IPS-11a (cell line): ENCODE measurements around the gene GLI3.

ENCODE experiments used
- H3K4me3 ChIP-seq: one replicate; pipeline ENCODE4 v1.5.1; 2013; ENCODE audit warnings: low read depth, low read length, control low read depth

The GLI3 gene

GRCh38 chr7:41940760-41941343 lies 296.2 kb downstream of the GLI3 start:
- no peak overlapping the region for H3K4me3 ChIP-seq

DNA sequence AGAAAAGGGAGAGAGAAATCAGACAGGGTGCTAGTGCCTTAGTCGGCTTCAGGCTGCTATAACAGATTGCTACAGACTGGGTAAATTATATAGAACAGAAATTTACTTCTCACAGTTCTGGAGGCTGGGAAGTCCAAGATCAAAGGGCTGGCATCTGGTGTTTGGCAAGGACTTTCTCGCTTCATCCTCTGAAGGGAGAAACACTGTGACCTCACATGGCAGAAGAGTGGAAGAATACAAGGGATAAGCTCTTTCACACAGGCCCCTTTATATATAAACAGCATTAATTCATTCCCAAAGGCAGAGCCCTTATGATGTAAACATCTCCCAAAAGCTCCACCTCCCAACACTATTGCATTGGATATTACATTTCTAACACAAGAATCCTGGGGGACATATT lies 298.6 kb downstream of the GLI3 start:
- no peak overlapping the region for H3K4me3 ChIP-seq

- H3K4me3 ChIP-seq = no peak overlapping the region
Measured at GRCh38 chr7:41933427-41933826, 303.6 kb downstream of the GLI3 start.

GRCh38 chr7:41931263-41931646 lies 305.8 kb downstream of the GLI3 start:
- no peak overlapping the region for H3K4me3 ChIP-seq

DNA sequence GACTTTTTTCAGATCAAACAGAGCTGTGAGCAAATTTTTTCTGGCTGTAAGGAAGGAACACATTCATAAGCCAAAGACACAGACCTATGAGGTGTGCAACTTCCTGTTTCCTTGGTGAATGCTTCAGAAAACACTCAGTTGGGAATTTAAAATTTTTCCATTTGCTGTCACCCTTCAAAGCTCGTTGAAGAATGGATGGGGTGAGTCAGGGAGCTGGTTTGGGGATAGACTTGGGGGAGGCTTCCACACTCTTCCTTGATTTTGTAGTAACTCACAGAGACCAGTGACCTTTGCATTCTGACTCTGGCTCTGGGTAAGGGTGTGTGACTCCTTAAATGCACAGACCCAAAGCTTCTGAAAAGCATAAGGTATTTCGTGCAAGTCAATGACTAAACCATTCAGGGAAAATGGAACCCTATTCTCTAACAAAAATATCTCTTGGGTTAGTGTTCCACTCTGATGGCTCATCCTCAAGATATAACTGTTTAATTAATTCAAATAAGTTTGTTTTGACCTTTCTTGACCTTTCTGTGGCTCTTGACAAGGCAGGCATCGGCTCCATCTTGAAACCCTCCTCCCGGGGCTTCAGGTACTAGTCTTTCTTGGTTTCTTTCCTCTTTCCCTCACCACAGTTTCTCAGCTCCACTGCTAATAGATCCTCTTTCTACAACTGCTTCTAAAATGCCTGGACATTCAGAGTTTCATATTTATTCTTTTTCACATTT lies 306.3 kb downstream of the GLI3 start:
- no peak overlapping the region for H3K4me3 ChIP-seq

- no peak overlapping the region for H3K4me3 ChIP-seq
Measured at GRCh38 chr7:41928781-41929180, 308.2 kb downstream of the GLI3 start.

DNA sequence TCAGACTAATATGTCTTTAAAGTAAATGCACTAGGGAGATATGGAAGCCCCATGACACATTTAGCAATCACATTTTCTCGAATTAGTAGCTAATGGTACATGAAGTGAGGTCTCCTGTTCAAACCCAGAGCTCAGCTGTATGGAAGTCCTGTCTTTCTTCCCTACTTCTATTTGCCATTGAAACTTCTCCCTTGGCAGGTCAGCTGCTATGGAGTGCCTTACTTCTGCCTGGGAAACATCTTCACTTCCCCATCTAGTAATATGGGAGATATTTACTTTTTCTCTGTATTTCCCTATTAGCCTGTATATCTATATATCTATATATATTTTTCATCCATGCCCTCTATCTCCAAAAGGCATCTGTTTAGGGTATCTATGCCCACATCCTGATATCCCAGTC lies 308.8 kb downstream of the GLI3 start:
- no peak overlapping the region for H3K4me3 ChIP-seq

DNA sequence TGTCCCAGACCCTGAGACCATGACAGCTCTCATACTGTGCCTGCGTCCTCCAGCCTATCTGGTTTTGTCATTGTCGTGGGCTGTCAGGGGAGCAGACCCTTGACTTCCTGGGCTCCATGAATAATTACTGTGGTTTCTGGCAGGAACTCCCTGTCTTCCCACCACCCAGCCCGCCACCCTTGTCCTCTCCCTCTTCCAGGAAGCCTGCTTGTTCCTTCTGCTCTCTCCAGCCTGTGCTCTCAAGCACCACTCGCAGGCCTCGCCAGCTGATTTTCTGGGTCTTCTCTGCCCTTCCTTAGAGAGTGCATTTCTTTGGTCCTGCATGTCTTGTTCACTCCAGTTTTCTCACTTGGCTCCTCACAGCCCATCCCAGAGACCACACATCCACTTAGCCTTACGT lies 309.6 kb downstream of the GLI3 start:
- H3K4me3 ChIP-seq = no peak overlapping the region

DNA sequence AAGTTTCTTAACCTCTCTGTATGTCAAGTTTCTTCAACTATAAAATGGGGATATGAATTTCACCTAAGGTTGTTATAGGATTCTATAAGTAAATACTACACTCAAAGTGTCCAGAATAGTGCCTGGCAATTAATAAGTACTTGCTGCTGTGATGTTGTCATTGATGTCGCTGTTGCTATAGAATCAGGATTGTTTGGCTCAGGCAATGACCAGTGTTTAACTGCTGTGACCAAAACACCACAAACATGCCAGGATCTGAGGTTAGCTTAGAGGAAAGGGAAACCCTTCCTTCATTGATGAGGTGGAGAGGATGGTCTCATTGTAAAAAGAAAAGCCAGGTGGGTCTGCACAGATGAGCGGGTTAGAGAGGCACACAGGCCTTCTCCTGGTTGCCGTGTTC lies 311.1 kb downstream of the GLI3 start:
- H3K4me3 ChIP-seq = no peak overlapping the region

DNA sequence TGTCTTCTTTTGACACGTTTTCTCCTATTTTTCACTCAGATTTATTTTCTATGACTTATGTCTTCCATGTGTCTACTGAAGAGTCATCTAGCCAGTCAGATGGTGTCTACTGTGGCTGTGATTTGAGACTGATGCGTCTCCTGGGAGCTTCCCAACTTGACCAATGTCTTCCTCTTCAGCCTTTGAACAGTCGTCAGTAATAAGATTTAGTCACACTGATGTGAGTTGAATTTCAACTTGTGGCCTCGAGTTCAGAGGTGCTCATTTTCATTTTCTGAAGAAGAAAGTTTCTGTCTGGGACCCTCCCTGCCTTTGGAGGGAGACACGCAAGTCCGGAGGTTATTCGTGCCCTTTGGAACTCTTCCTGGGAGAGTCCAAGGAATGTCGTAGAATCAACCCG lies 312.2 kb downstream of the GLI3 start:
- H3K4me3 ChIP-seq = no peak overlapping the region

DNA sequence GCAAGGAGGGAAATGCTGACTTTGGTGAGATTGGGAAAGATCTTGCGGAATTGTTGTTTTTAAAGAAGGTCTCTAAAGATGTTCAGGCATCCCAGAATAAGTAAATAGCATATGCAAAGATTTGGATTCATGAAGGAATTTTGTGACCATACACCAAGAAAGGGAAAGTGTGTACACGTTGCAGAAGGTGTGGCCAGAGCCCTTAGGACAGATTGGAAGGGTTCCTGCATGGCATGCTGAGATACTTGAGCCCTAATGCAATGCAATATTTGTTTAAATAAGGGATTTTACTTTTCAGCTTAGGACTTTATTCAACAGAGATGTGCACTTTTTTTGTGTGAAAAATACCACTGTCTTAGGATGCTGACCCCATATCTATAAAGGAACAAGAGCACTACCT lies 314.6 kb downstream of the GLI3 start:
- H3K4me3 ChIP-seq = no peak overlapping the region

- H3K4me3 ChIP-seq = no peak overlapping the region
Measured at GRCh38 chr7:41921453-41921981, 315.5 kb downstream of the GLI3 start.

DNA sequence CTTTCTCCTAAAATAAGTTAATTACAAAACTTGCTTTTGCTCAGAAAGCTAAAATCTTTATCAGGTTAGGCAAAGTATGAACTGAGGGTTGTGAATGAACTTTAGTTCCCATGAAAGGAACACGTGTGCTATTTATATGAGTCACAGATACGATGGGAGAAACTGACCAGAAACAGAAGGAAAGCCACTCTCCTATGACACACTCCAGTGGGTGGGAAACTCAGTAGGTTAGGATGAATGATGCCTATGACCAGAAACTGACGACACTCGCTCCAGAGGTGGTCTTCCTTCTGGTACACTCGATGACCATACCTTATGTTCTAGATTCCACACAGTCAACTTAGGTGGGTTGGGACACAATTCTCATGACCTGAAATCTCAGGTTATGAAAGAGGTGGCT lies 318.4 kb downstream of the GLI3 start:
- no peak overlapping the region for H3K4me3 ChIP-seq

GRCh38 chr7:41916450-41916927 lies 320.5 kb downstream of the GLI3 start:
- H3K4me3 ChIP-seq = no peak overlapping the region

GRCh38 chr7:41915871-41916270 lies 321.1 kb downstream of the GLI3 start:
- H3K4me3 ChIP-seq = no peak overlapping the region

DNA sequence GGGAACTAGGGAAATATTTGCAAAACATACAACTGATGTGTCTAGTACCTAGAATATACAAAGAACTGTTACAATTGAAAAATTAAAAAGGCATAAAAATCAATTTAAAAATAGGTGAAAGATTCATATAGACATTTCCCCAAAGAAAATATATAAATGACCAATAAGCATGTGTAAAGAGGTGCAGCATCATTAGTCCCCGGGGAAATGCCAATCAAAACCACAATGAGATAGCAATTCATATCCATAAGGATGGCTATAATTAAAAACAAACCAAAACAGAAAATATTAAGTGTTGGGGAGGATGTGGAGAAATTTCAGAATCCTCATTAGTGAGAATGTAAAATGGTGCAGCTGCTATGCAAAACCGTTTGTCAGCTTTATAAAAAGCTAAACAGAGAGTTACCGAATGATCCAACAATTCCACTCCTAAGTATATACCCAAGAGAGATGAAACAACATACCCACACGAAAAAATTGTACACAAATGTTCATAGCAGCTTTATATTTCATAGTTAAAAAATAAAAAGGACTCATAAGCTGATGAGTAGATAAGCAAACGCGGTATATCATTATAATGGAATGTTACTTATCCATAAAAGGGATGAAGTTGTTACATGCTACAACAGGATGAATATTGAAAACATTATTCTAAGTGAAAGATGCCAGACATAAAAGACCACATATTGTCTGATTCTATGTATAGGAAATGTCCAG lies 324.0 kb downstream of the GLI3 start:
- no peak overlapping the region for H3K4me3 ChIP-seq

DNA sequence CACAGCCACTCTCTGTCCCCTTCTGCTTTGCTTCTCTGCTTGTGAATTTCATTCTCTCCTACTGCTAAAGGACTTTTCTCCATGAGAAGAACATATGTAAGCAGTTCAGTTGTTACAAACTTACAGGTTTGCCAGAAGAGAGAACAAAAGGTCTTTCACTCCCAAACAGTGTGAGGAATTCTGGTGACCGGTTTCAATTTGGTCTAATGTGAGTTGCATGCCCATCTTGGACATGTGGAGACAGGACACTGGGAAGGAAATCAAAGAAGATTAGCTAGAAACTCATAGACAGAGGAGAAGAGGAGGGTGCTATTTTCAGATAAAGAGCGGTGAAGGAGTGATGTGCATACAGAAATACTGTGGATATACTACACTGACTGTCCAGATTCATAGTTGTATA lies 324.6 kb downstream of the GLI3 start:
- no peak overlapping the region for H3K4me3 ChIP-seq

- H3K4me3 ChIP-seq = no peak overlapping the region
Measured at GRCh38 chr7:41911792-41912191, 325.2 kb downstream of the GLI3 start.
